Effector memory CD8-positive, alpha-beta T cell (primary cell): ENCODE data around the gene MUC5AC.
"Not testable (repeated sequence)": the region's sequence is repeated elsewhere in the genome, so short reads cannot be mapped to it uniquely, and the experiment has no call there.

Experiments used
- ATAC-seq: fragments of 150-1000 bp; cut with Tn5 transposase; replicated peaks from 2 replicates; pipeline ENCODE4 v1.10.0; 2021; ENCODE audit warnings: mild to moderate bottlenecking, moderate library complexity
- DNase-seq, 3 experiments: peaks; one replicate each; pipeline ENCODE4 v3.0.0; 2021
- H3K27ac Mint-ChIP-seq, 2 donors: one replicate each; pipeline ENCODE4 v1.8.0; 2022; ENCODE audit warnings: mild to moderate bottlenecking in 2 of 2, mixed read lengths in 2 of 2, moderate library complexity in 2 of 2
- H3K27me3 Mint-ChIP-seq, 2 donors: one replicate each; pipeline ENCODE4 v1.8.0; 2022; ENCODE audit warnings: mixed read lengths in 2 of 2
- H3K36me3 Mint-ChIP-seq: one replicate; pipeline ENCODE4 v1.8.0; 2022; ENCODE audit warnings: mild to moderate bottlenecking, moderate library complexity, mixed read lengths; ENCODE audit not compliant: insufficient read depth
- H3K4me1 Mint-ChIP-seq, 2 donors: one replicate each; pipeline ENCODE4 v1.8.0; 2022; ENCODE audit warnings: low read depth in 2 of 2, mixed read lengths in 2 of 2
- H3K4me3 Mint-ChIP-seq, 2 donors: one replicate each; pipeline ENCODE4 v1.8.0; 2022; ENCODE audit warnings: mild to moderate bottlenecking in 2 of 2, mixed read lengths in 2 of 2, moderate library complexity in 2 of 2
- H3K9me3 Mint-ChIP-seq, 2 donors: one replicate each; pipeline ENCODE4 v1.8.0; 2022; ENCODE audit warnings: mixed read lengths in 2 of 2

Gene MUC5AC

DNA sequence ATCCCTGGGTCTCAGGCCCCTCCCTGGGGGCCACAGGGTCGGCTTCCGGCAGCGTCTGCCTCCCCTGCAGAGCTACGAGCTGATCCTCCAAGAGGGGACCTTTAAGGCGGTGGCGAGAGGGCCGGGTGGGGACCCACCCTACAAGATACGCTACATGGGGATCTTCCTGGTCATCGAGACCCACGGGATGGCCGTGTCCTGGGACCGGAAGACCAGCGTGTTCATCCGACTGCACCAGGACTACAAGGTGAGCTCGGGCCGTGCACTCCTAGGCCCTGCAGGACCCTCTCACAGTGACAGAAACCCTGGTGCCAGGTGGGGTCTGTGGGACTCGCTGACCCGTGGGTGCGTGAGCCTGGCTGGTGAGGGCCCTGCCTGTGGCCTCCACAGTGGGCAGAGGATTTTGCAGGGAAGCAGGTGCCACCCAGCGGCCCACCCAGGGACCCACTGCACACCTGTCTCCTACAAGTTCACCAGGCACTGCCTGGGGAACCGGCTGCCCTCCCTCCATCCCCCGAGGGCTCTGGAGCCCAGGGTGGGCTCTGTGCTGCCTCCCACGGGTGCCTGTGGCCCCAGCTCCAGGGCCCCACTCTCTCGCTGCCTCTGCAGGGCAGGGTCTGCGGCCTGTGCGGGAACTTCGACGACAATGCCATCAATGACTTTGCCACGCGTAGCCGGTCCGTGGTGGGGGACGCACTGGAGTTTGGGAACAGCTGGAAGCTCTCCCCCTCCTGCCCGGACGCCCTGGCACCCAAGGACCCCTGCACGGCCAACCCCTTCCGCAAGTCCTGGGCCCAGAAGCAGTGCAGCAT is 78.8 kb downstream of the MUC5AC start:
- no peak overlapping the region for H3K27ac Mint-ChIP-seq
- H3K9me3 Mint-ChIP-seq: no peaks in the 10 kb centered on the region
- peaks cover 3% of the 10 kb centered on the region for H3K36me3 Mint-ChIP-seq
- no peak overlapping the region for H3K4me3 Mint-ChIP-seq
- no peaks in the 10 kb centered on the region for H3K27me3 Mint-ChIP-seq
- DNase-seq: no peak
- no peaks in the 10 kb centered on the region for H3K4me1 Mint-ChIP-seq
- ATAC-seq: no peak

- no peaks in the 10 kb centered on the region for H3K27me3 Mint-ChIP-seq
- ATAC-seq: no peak
- H3K27ac Mint-ChIP-seq: no peak overlapping the region
- peaks cover 3% of the 10 kb centered on the region for H3K36me3 Mint-ChIP-seq
- no peak overlapping the region for H3K4me3 Mint-ChIP-seq
- H3K4me1 Mint-ChIP-seq: peaks cover 0 to under 1% of the 10 kb centered on the region in 2 donors
- no peak for DNase-seq
- no peaks in the 10 kb centered on the region for H3K9me3 Mint-ChIP-seq
Observed at GRCh38 chr11:1237128-1237580, 79.4 kb downstream of the MUC5AC start.

DNA sequence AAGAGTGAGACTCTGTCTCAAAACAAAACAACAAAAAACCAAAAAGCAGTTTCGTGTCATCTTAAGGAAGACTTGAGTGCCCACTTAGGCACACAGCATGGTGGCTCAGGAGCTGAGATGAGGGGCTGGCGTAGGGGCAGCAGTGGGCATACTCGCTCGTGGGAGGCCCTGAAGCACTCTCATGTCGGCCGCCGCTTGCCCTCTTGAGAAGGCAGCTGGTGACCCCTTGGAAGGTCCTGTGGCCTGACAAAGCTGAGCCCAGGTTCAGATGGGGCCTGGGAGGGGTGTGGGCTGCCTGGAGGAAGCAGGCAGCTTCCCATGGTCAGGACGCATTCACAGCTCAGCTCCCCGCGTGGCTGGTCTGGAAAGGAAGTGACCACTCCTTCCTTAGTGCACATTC is 80.1 kb downstream of the MUC5AC start:
- Mint-ChIP-seq H3K4me1 (peaks cover 0 to 7% of the 10 kb centered on the region in 2 donors), H3K36me3 (peaks cover 3% of the 10 kb centered on the region), H3K27ac (no peak overlapping the region), H3K27me3 (no peaks in the 10 kb centered on the region), H3K9me3 (no peaks in the 10 kb centered on the region), H3K4me3 (no peak overlapping the region)
- DNase-seq (no peak), ATAC-seq (no peak)

DNA sequence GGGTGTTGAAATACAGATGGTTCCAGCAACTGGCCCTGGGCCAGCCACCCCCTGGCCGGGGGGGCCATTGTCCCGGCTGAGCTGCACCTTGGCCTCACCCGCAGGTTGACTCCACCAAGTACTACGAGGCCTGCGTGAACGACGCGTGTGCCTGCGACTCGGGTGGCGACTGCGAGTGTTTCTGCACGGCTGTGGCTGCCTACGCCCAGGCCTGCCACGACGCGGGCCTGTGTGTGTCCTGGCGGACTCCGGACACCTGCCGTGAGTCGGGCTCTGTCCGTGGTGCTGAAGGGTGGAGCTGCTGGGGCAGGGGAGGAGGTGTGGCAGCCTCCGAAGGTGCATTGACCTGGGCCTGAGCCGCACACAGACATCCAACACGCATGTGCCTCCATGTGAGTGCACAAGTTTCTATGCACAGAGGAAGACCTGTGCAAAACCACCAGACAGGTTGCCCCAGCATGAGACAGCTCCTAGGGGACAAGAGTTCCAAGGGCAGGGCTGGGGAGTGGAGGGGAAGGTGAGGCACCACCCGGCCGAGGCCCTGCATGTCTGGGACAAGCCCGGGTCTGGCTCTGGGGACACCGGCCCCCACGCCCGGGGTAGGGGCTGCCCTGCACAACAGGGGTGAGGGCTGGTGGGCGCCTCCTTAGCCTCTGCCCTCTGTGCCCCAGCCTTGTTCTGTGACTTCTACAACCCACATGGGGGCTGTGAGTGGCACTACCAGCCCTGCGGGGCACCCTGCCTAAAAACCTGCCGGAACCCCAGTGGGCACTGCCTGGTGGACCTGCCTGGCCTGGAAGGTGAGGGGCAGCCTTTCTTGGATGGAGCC is 81.2 kb downstream of the MUC5AC start:
- ATAC-seq (no peak), DNase-seq (no peak)
- Mint-ChIP-seq H3K4me1 (peaks cover 0 to 7% of the 10 kb centered on the region in 2 donors), H3K36me3 (peaks cover 3% of the 10 kb centered on the region), H3K27ac (no peak overlapping the region), H3K4me3 (no peak overlapping the region), H3K9me3 (no peaks in the 10 kb centered on the region), H3K27me3 (no peaks in the 10 kb centered on the region)

GRCh38 chr11:1239596-1240205 is 81.9 kb downstream of the MUC5AC start:
- H3K9me3 Mint-ChIP-seq: no peaks in the 10 kb centered on the region

DNA sequence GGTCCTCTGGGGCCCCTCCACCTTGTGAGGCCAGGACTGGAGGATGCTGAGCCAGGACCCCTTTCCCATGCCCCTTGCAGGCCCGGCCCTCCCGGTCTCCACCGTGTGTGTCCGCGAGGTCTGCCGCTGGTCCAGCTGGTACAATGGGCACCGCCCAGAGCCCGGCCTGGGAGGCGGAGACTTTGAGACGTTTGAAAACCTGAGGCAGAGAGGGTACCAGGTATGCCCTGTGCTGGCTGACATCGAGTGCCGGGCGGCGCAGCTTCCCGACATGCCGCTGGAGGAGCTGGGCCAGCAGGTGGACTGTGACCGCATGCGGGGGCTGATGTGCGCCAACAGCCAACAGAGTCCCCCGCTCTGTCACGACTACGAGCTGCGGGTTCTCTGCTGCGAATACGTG is 83.0 kb downstream of the MUC5AC start:
- no peaks in the 10 kb centered on the region for H3K27me3 Mint-ChIP-seq
- H3K9me3 Mint-ChIP-seq: no peaks in the 10 kb centered on the region
- H3K36me3 Mint-ChIP-seq: peaks cover 3% of the 10 kb centered on the region
- H3K4me1 Mint-ChIP-seq: peaks cover 0 to 7% of the 10 kb centered on the region in 2 donors
- no peak for DNase-seq
- ATAC-seq: no peak
- no peak overlapping the region for H3K4me3 Mint-ChIP-seq
- no peak overlapping the region for H3K27ac Mint-ChIP-seq

More at GRCh38 chr11:1239596-1240205, 81.9 kb downstream of the MUC5AC start:
- H3K4me1 Mint-ChIP-seq: peaks cover 0 to 7% of the 10 kb centered on the region in 2 donors
- peaks cover 3% of the 10 kb centered on the region for H3K36me3 Mint-ChIP-seq
- H3K27ac Mint-ChIP-seq: no peak overlapping the region
- no peaks in the 10 kb centered on the region for H3K27me3 Mint-ChIP-seq
- no peak for DNase-seq
- no peak for ATAC-seq
- H3K4me3 Mint-ChIP-seq: no peak overlapping the region

- Mint-ChIP-seq H3K36me3 (peaks cover 3% of the 10 kb centered on the region), H3K9me3 (no peaks in the 10 kb centered on the region), H3K4me1 (peaks cover 1 to 7% of the 10 kb centered on the region in 2 donors), H3K27ac (no peak overlapping the region), H3K27me3 (no peaks in the 10 kb centered on the region), H3K4me3 (no peak overlapping the region)
- DNase-seq: no peak
- ATAC-seq: no peak
Observed at GRCh38 chr11:1241706-1242105, 84.0 kb downstream of the MUC5AC start.

DNA sequence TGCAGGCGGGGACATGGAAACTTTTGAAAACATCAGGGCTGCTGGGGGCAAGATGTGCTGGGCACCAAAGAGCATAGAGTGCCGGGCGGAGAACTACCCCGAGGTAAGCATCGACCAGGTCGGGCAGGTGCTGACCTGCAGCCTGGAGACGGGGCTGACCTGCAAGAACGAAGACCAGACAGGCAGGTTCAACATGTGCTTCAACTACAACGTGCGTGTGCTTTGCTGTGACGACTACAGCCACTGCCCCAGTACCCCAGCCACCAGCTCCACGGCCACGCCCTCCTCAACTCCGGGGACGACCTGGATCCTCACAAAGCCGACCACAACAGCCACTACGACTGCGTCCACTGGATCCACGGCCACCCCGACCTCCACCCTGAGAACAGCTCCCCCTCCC is 84.5 kb downstream of the MUC5AC start:
- peaks cover 2% of the 10 kb centered on the region for H3K36me3 Mint-ChIP-seq

DNA sequence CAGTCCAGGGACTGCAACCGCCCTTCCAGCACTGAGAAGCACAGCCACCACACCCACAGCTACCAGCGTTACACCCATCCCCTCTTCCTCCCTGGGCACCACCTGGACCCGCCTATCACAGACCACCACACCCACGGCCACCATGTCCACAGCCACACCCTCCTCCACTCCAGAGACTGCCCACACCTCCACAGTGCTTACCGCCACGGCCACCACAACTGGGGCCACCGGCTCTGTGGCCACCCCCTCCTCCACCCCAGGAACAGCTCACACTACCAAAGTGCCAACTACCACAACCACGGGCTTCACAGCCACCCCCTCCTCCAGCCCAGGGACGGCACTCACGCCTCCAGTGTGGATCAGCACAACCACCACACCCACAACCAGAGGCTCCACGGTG is 85.0 kb downstream of the MUC5AC start:
- H3K27ac Mint-ChIP-seq: peak overlapping the region in 1 of 2 donors; percentile 89
- not testable (repeated sequence) for H3K36me3 Mint-ChIP-seq, H3K9me3 Mint-ChIP-seq, H3K27me3 Mint-ChIP-seq, DNase-seq, H3K4me3 Mint-ChIP-seq, ATAC-seq, H3K4me1 Mint-ChIP-seq

More for the DNA sequence above, 84.5 kb downstream of the MUC5AC start:
- Mint-ChIP-seq H3K4me1 (peaks cover 1 to 7% of the 10 kb centered on the region in 2 donors), H3K9me3 (no peaks in the 10 kb centered on the region), H3K4me3 (no peak overlapping the region), H3K27me3 (no peaks in the 10 kb centered on the region), H3K27ac (peak overlapping the region in 1 of 2 donors; percentile 89)
- ATAC-seq (no peak), DNase-seq (no peak)

- H3K36me3 Mint-ChIP-seq: not testable (repeated sequence)
Observed at GRCh38 chr11:1243521-1243920, 85.8 kb downstream of the MUC5AC start.

GRCh38 chr11:1244557-1244956 is 86.8 kb downstream of the MUC5AC start:
- H3K4me1 Mint-ChIP-seq, H3K27me3 Mint-ChIP-seq, H3K9me3 Mint-ChIP-seq, DNase-seq, H3K4me3 Mint-ChIP-seq, H3K36me3 Mint-ChIP-seq, ATAC-seq, H3K27ac Mint-ChIP-seq: not testable (repeated sequence)

More at GRCh38 chr11:1243521-1243920, 85.8 kb downstream of the MUC5AC start:
- H3K4me3 Mint-ChIP-seq, H3K9me3 Mint-ChIP-seq, DNase-seq, H3K4me1 Mint-ChIP-seq, H3K27ac Mint-ChIP-seq, ATAC-seq, H3K27me3 Mint-ChIP-seq: not testable (repeated sequence)

GRCh38 chr11:1245717-1246116 is 88.0 kb downstream of the MUC5AC start:
- not testable (repeated sequence) for H3K4me3 Mint-ChIP-seq, H3K27me3 Mint-ChIP-seq, H3K9me3 Mint-ChIP-seq, H3K27ac Mint-ChIP-seq, ATAC-seq, H3K36me3 Mint-ChIP-seq, DNase-seq, H3K4me1 Mint-ChIP-seq

GRCh38 chr11:1246301-1246700 is 88.5 kb downstream of the MUC5AC start:
- H3K4me1 Mint-ChIP-seq: peaks cover 1 to 14% of the 10 kb centered on the region in 2 donors
- H3K9me3 Mint-ChIP-seq: not testable (repeated sequence)

More at GRCh38 chr11:1246301-1246700, 88.5 kb downstream of the MUC5AC start:
- ATAC-seq, H3K27ac Mint-ChIP-seq, H3K36me3 Mint-ChIP-seq, H3K27me3 Mint-ChIP-seq, H3K4me3 Mint-ChIP-seq, DNase-seq: not testable (repeated sequence)
